GM18870 (cell line): ENCODE data around the gene NEURL1.
"Not testable (repeated sequence)": the region's sequence is repeated elsewhere in the genome, so short reads cannot be mapped to it uniquely, and the experiment has no call there.

Experiments
- ATAC-seq: cut with Tn5 transposase; IDR thresholded peaks from one replicate; pipeline ENCODE4 v1.9.1; 2021; ENCODE audit warnings: moderate library complexity; ENCODE audit not compliant: unreplicated experiment

Gene NEURL1

DNA sequence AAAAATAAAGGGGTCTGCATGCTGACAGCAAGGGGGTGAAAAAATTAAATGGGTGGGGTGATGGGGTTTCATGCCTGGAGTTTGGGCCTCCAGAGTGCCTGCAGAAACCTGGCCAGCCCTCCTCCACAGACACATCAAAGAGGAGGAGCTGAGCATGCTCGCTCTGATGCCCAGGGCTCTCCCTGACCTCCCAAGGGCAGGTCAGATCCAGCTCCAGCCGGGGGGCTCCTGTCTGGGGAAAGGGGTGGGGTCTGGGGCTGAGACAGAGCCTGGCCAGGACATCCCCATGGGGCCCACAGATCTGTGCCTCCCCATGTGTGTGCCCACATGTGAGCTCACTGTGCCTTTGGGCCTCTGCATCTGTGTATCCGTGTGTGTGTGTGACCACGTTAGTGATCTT lies 33.9 kb upstream of the NEURL1 start:
- no peak for ATAC-seq

DNA sequence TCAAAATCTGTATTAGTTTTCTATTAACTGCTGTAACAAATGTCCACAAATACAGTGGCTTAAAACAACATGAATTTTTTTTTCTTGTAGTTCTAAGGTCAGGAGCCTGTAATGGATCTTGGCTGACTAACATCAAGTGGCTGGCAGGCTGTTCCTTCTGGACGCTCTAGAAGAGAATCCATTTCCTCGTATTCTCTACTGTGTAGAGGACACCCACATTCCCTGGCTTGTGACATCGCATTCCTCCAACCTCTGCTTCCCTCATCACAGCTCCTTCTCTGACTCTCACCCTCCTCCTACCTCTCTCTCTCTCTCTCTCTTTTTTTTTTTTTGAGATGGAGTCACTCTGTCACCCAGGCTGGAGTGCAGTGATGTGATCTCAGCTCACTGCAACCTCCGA lies 30.0 kb upstream of the NEURL1 start:
- no peak for ATAC-seq

DNA sequence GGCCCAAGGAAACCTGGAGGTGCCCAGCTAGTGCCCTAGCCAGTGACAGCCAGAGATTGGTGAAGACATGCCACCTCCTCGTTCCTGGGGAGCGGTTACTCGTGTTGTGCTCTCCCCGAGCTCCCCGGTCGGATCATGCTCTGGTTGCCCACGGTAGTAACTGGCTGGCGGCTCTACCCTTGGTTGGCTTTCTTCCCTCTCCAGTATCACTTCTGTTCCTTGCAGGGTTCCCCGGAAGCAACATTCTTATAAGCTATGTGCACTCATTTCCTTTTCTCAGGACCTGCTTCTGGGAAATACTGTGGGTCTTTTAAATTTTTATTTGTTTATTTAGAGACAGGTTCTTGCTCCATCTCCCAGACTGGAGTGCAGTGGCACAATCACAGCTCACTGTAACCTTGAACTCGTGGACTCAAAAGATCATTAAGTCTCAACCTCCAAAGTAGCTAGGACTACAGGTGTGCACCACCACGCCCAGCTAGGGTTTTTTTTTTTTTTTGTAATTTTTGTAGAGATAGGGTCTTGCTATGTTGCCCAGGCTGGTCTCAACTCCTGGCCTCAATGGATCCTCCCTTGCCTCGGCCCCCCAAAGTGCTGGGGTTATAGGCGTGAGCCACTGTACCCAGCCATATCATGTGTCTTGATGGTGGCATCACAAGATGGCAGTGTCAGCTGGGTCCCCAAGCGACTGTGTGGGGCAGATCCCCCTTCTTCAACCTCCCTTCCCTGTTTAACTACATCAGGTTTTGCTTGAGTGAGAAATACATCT lies 27.9 kb upstream of the NEURL1 start:
- no peak for ATAC-seq

DNA sequence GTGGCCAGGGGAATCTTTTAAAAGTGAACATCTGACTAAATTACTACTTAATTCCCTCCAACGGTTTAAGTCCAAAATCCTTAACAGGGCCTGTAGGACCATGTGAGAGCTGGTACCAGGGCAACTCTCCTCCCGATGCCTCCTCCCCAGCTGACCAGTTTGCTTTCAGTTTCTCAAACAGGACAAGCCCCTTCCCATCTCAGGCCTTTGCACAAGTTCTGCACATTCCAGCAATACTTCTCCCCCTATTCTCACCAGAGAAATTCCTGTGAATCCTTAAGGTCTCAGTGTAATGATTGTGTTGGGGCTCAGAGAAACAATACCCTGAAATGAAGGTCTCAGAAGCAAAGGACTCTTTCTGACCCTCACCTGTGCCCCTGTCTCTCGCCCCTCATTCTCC lies 26.8 kb upstream of the NEURL1 start:
- no peak for ATAC-seq

DNA sequence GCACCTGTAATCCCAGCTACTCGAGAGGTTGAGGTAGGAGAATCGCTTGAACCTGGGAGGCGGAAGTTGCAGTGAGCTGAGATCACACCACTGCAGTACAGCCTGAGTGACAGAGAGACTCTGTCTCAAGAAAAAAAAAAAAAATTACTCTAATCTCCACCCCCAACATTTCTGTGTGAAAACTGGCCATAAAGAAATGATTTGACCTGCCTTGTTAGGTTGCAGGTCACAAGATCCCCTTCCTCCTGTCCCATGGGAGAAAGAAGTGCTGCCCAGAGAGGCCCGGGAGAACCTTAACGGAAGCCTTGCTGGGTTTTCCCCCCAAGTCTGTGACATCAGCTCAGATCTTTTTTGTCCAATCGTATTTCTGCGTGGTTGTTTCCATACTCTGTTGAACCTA lies 26.1 kb upstream of the NEURL1 start:
- ATAC-seq, result no peak

DNA sequence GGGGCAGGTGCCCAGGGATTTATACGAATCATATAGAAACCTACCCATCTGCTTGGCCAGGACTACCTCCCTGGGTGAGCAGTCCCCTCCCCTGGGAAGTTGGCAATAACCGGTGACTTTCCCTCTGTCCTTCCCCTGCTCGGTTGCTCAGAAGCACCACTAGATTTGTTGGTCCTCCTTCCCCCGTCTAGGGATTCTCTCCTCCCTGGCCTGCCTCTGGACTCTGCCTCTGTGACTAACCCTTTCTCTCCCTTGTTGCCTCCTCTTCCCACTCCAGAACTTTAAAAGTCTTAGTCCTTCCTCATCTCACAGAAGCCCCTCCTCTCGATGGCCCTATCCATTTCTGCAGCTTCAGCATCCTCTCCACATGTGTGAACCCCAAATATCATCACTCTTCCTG lies 24.3 kb upstream of the NEURL1 start:
- no peak for ATAC-seq

DNA sequence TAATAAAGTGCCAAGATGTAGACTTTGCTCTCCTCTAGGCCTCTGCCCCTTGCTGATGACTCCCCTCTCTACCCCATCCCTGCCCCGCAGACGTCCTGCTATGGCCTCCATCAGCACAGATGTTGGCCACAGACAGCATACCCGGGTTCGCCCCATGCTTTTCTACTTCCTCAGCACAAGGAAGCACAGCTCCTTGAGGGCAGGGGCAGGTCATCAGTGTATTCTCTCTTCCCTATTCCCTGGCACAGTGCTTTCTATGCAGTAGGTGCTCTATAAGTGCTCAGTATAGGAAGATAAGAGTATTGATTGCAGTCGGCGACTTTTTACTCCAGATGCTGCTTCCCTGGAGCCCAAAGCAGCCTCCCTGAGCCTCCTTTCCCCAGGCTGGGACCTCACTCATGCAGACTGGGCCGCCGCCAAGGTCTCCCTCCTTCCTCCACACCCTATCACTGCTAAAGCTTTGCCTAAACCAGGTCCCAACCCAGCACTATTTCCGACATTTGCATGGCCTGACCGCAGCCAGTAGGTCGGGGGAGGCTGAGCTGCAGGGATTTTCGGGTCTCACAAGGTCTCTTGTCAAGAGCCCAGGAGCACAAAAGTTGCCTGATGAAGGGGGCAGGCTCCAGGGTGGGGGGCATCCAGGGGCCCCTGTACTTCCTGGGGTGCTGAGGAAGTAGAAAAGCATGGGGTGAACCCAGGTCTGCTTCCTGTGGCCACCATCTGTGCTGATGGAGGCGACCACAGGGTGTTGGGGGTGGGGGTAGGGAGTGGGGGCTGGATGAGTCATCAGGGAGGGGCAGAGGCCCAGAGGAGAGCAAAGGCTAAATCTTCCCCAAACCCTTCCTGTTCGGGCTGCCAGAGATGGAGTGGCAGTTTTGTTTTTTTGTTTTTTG lies 22.5 kb upstream of the NEURL1 start:
- peak; percentile 77 for ATAC-seq

DNA sequence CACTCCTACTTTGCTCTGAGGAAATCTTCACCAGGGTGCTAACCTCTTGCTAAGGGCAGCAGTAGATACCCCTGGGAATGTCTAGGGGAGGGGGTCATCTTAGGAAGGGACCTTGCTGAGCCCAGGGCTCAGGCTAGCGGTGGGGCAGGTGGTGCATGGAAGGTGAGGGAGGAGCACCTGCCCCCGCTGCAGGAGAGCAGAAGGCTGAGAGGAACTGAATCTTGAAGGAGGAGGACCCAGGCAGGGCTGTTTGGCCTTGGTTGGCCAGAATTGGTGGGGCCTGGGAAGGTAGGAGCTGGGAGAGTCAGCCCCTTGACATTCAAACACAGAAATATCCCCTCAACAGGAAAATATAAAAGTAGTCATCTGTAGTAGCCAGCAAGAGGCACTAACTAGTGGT lies 21.5 kb upstream of the NEURL1 start:
- no peak for ATAC-seq

DNA sequence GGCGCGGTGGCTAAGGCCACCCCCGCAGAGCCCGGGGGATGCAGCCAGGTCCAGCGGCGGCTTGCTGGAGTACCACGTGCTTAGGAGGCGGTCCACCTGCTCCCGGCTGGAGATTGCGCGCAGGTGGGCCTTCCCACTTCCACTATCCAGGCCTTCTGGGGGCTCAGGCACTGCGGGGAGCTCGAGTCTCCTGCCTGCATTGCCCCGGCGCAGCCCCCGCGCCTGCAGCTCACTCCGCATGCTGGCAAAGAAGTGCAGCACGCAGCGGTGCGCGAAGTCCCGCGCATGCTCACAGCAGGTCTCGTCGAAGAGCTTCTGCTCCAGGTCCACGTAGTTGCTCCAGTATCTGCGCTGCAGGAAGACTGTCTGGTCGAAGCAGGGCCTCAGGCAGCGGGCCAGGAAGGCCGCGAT lies 20.2 kb upstream of the NEURL1 start:
- no peak for ATAC-seq

DNA sequence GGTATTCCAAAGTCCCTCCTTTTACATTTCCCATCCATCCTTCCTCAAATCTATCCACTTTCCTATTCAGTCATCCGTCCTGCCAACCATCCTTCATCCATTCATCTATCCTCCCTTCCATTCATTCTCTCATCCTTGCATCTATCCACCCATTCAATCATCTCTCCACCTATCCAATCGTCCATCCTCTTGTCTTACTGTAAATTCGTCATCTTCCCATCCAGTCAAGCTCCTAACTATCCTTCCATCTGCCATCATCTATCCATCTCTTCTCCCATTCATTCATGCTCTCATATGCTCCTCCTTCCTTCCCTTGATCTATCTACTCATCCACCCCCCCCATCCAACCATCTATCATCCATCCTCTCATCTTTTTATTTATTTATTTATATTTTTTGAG lies 19.4 kb upstream of the NEURL1 start:
- ATAC-seq, result no peak

DNA sequence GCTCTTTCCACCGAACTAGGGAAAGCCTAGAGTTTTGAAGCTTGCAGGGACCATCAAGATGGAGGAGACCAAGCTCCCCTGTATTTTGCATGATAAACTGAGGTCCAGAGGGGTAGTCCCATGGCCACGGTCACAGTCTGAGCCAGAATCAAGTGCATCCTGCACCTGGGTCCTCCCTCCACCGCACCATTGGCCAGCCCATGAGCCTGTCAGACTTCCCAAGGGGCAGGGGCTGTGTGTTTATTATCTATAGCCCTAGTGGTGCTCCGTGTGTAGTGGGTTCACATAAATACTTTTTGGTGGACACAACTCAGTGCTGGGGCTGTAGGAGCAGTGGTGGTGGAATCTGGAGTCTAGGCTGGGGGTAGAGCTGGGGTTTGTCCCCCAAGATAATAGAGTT lies 18.1 kb upstream of the NEURL1 start:
- no peak for ATAC-seq

DNA sequence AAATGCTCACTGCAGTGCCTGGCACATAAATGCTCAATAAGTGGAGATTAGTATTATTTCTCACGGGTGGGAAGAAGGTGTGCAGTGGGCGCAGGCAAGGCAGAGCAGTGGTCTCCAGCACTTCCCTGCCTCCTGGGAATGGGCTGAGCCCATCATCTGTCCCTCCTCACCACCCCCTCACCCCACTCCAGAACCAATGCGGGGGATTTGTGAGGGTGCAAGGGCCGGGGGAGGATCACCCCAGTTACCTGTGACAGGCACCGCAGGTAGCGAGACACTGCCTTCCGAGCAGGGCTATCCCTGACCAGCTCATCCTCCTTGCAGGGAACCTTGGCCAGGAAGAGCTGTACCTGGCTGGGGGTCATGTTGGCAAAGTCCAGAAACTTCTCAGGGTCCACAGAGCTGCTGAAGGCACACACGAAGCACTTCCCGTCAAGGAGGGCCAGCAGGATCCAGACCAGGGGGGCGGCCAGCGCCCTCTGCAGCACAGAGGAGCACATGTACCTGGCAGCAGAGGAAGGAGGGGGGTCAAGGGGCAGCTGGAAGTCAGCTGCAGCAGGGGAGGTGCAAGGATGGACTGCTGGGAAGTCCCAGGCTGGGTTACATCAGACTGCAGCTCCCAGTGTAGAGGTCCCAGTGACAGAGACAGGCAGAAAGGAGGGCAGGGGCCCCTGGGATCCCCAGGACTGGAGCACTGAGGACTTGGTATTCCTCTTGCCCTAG lies 17.3 kb upstream of the NEURL1 start:
- no peak for ATAC-seq

DNA sequence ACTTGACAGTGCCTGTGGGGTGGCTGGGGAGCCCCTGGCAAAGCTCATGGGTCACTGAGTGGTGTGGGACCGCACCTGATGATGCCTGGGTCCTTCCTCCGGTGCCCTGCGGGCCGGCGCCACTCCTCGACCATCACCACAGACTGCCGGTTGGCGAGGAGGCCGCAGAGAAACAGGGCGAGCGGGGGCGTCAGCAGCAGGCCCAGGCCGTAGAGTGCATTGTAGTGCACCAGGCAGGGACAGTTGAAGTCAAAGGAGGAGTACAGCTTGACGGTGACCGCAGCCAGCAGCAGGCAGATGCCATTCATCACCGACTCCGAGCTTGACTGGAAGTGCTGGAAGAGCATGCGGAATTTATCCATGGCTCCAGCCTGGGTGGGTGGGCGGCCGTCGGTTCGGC lies 14.8 kb upstream of the NEURL1 start:
- no peak for ATAC-seq

DNA sequence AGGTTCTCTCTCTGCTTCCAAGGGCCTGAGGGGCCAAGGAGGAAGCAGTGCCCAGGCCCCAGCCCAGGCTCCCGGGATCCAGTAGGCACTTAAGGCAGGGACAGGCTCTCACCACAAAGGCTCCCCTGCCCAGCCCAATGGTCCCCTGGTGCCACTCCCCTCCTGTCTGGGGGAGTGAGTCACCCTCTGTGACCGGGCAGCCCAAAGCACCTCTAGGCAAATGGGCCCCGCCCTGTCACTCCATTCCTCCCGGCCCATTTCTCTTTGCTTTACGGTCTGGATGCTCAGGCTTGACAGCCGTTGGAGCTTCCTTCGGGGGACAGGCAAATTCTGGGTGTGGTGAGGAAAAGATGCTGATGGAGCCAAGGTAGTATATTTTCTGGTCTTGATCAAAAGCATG lies 14.4 kb upstream of the NEURL1 start, which contains the start of gene CALHM3:
CALHM3 (minus strand) TSS at position 106 of the 400 bp plus-strand sequence. CDS start 208 bp downstream, outside the sequence.
- ATAC-seq, result no peak

DNA sequence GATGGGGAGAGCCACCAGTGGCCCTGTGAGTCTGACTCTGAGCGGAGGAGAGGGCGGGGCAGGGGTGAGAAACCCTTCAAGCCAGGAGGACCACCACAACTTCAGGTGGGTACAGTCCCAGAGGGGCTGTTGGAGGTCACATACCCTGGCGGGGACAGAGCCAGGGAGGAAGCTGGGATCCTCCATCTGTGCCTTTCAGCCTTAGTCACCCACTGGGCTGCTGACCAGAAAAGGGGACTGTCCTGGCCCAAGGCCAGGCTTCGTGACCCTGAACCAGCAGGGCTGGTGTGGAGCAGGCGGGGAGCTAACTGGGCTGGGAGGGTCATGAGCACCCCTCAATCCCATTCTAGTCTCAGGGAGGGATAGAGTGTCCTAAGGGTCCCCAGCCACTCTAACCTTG lies 13.0 kb upstream of the NEURL1 start:
- ATAC-seq, result no peak

DNA sequence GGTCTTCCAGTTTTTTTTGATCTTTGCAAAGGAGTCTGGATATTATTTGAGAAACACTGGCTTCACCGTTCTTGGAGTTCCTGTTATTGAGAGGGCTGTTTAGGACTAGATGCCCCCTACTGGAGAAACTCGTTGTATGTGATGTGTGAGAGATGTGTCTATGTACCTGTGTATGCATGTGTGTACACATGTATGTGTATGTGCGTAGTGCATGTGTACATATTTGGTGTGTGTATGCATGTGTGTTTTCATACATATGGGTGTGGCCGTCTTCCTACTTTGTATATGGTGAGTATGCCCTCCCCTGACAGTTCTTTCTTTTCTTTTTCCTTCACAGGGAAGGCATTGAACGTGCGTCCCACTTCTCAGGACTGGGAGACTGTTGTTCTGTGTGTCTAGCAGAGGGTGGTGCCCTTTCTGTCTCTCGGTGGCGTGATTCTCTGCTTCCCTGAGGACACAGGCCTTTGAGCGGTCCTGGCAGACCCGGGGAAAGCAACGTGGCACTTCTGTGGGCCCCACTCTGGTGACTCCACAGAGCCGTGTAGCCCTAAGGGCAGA lies 11.5 kb upstream of the NEURL1 start:
- ATAC-seq, result no peak

DNA sequence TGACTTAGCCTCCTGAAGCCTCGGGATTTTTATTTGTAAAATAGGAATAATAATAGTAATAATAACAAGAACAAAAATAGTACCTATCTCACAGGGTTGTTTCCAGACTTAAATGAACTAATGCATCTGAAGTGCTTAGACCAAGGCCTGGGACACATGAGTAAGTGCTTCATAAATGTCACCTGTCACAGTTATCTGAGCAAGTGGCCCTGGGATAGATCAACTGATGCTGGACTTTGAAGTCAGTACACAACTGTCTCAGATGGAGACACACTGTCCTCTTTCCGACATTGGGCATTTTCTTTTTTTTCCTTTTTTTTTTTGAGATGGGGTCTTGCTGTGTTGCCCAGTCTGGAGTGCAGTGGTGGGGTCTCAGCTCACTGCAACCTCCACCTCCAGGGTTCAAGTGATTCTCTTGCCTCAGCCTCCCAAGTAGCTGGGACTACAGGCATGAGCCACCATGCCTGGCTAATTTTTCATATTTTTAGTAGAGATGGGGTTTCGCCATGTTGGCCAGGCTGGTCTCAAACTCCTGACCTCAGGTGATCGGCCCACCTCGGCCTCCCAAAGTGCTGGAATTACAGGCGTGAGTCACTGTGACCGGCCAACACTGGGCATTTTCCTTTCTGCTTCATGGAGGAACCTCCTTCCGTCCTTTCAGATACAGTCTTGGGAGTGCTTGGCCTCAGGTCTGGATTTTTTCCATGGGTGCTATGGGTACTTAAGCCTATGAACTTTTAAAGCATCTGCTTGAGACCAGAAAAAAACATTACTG lies 6.7 kb upstream of the NEURL1 start:
- not testable (repeated sequence) for ATAC-seq

DNA sequence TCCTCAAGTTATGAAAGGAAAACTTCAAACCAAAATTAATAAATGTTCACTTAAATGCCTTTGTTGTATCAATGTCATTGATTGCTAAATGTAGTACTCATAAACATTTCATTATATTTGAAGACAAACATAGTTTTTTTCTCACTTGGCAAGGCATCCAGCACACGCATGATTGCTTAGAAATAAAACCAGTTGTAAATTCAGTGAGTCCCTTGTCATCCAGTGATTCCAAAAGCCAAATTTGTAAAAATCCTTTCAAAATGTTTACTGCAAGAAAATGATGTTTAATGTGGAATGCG lies 6.1 kb upstream of the NEURL1 start:
- ATAC-seq, result no peak

DNA sequence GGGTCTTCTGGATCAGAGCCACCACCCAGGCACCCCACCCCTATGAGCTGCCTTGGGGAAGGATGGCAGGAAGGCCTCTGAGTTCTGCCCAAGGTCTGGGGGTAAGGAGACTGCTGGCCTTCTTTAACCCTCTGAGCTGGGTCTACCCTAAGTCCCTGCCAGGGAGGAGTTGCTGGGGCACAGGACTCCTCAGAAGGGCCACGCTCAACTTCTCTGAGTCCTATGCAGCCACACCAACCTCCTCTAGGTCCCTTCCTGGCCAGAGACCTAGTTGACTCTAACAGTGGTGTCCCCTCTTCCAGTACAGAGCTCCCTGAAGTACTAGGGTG lies 2.6 kb upstream of the NEURL1 start:
- ATAC-seq, result peak; percentile 17

DNA sequence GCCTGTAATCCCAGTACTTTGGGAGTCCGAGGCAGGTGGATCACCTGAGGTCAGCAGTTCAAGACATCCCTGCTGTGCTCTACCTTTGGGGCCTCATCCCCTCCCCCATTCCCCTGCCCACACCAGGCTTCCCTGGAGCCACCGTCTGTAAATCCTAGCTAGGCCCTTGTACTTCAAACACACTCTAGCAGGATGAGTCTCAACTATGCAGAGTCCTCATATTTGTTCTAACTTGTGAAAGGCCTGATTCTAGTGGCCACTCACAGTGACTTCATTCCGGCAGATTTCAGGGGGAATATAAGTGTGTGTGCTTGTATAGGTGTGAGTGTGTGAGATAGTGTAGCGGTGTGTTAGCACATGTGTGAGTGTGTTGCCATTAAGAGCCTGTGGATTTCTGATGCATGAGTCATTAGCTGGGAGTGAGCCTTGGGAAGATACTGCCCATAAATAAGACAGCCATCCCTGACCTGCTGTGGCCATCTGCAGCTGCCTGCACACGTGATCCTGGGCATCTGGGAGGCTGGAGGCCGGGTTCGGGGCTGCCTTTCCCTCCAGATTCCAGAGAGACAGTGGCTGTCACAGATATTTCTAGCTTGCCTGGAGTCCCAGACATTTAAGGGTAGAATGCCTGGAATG lies 1.7 kb upstream of the NEURL1 start:
- no peak for ATAC-seq
